Left lung (tissue), 10 donors: Measurements from ENCODE around the gene TDRD5. TPM values are rescaled to one million over a fixed set of nuclear protein-coding genes. Genes with fewer than 3 reads are reported as not detected.

ENCODE experiments used
- ATAC-seq: fragments of 200-7000 bp; cut with Tn5 transposase; one replicate; pipeline ENCODE4 v1.9.1; 2020; ENCODE audit warnings: moderate library complexity
- DNase-seq, 4 donors: peaks; one replicate each; pipeline ENCODE4 v3.0.0-alpha.2; 2013 to 2020
- H3K27ac ChIP-seq, 2 donors: fragments of 200-600 bp; sonication (generic) in 1 of 2; one replicate each; pipeline versions ENCODE4 v1.5.0 to v1.8.0; 2020 to 2021
- H3K27me3 ChIP-seq, 2 donors: fragments of 200-600 bp; sonication (generic) in 1 of 2; one replicate each; pipeline versions ENCODE4 v1.5.0 to v1.8.0; 2020 to 2021
- H3K36me3 ChIP-seq, 2 donors: fragments of 200-600 bp; sonication (generic) in 1 of 2; one replicate each; pipeline versions ENCODE4 v1.5.0 to v1.8.0; 2020 to 2021
- H3K4me1 ChIP-seq, 2 donors: fragments of 200-600 bp; one replicate each; pipeline ENCODE4 v1.8.0; 2021
- H3K4me3 ChIP-seq, 2 donors: fragments of 200-600 bp; sonication (generic) in 1 of 2; one replicate each; pipeline versions ENCODE4 v1.5.0 to v1.8.0; 2020 to 2021; ENCODE audit warnings: mild to moderate bottlenecking in 1 of 2
- H3K9me3 ChIP-seq, 2 donors: fragments of 200-600 bp; sonication (generic) in 1 of 2; one replicate each; pipeline versions ENCODE4 v1.5.0 to v1.8.0; 2020 to 2021
- CTCF ChIP-seq, 2 donors: fragments of 200-600 bp; sonication (generic) in 1 of 2; IDR thresholded peaks; one replicate each; pipeline versions ENCODE4 v1.5.0 to v1.8.0; 2021; ENCODE audit warnings: antibody characterized with exemption in 2 of 2
- intact Hi-C, 2 donors: fragments of 100-400 bp; cut with DNase I; formaldehyde crosslinking; loops; one replicate each; pipeline versions ENCODE4 v1.11.2 to v1.14.2; 2022
- polyA plus RNA-seq, 6 donors: library from polyadenylated mRNA; unstranded; fragments of 120-200 nt; gene quantifications; one replicate each; pipeline ENCODE4 v1.2.1, GENCODE V29; 2013; ENCODE audit not compliant: insufficient read length in 6 of 6
- total RNA-seq, 2 donors: library from RNA; stranded (reverse); fragmentation: NEBNext Ultra II Directional; extraction: Animal tissue kit (Norgen Biotek cat#: 25700); gene quantifications; one replicate each; pipeline ENCODE4 v1.2.1, GENCODE V29; 2021
- donor health status: DM: no; HTN: yes; CAD: no.
- donor health status: DM: no; HTN: no; CAD: no.

The TDRD5 gene
- total and polyA plus RNA-seq, 8 donors, result 0.16 to 0.61 (median 0.47) TPM

GRCh38 chr1:179576509-179576908 lies 15.1 kb upstream of the TDRD5 start:
- Histone ChIP-seq H3K4me1 (no peaks in the 10 kb centered on the region), H3K27ac (no peak overlapping the region), H3K9me3 (no peaks in the 10 kb centered on the region), H3K36me3 (no peaks in the 10 kb centered on the region), H3K27me3 (peaks cover 31 to 70% of the 10 kb centered on the region in 2 donors), H3K4me3 (no peak overlapping the region)
- DNase-seq, result no peak
- intact Hi-C loops, result no loop called here
- no peak for TF ChIP-seq CTCF (IDR thresholded peaks at IDR 0.05)
- no peak for ATAC-seq

- TF ChIP-seq CTCF (IDR thresholded peaks at IDR 0.05), result no peak
- ATAC-seq, result no peak
These were observed 7.8 kb upstream of the TDRD5 start for GRCh38 chr1:179583771-179584320.

GRCh38 chr1:179586107-179586823 lies 5.4 kb upstream of the TDRD5 start:
- no peak overlapping the region for H3K27ac ChIP-seq
- H3K9me3 ChIP-seq, result no peaks in the 10 kb centered on the region
- no peaks in the 10 kb centered on the region for H3K36me3 ChIP-seq
- no peaks in the 10 kb centered on the region for H3K4me1 ChIP-seq
- intact Hi-C loops, result no loop called here
- peak in 3 of 4 donors; percentile 59 to 81 (median 66) for DNase-seq
- peak; percentile 23 to 24 for TF ChIP-seq CTCF (IDR thresholded peaks at IDR 0.05)
- H3K4me3 ChIP-seq, result peak overlapping the region in 1 of 2 donors; percentile 32
- peaks cover 0 to 75% of the 10 kb centered on the region in 2 donors for H3K27me3 ChIP-seq
- peak; percentile 95 for ATAC-seq

More at GRCh38 chr1:179583771-179584320, 7.8 kb upstream of the TDRD5 start:
- Histone ChIP-seq H3K4me3 (no peak overlapping the region), H3K4me1 (no peaks in the 10 kb centered on the region), H3K36me3 (no peaks in the 10 kb centered on the region), H3K9me3 (no peaks in the 10 kb centered on the region), H3K27me3 (peaks cover 0 to 77% of the 10 kb centered on the region in 2 donors), H3K27ac (no peak overlapping the region)
- intact Hi-C loops, result no loop called here
- no peak for DNase-seq

- Histone ChIP-seq H3K36me3 (no peaks in the 10 kb centered on the region), H3K27ac (no peak overlapping the region), H3K4me3 (no peak overlapping the region), H3K9me3 (no peaks in the 10 kb centered on the region), H3K4me1 (no peaks in the 10 kb centered on the region), H3K27me3 (peaks cover 10 to 78% of the 10 kb centered on the region in 2 donors)
- no peak for TF ChIP-seq CTCF (IDR thresholded peaks at IDR 0.05)
- ATAC-seq, result no peak
- intact Hi-C loops, result no loop called here
- no peak for DNase-seq
These were observed 4.3 kb upstream of the TDRD5 start for GRCh38 chr1:179587336-179587735.

GRCh38 chr1:179588425-179589024 lies 3.1 kb upstream of the TDRD5 start:
- TF ChIP-seq CTCF (IDR thresholded peaks at IDR 0.05), result no peak
- ATAC-seq, result no peak

More at GRCh38 chr1:179588425-179589024, 3.1 kb upstream of the TDRD5 start:
- Histone ChIP-seq H3K4me1 (no peaks in the 10 kb centered on the region), H3K36me3 (no peaks in the 10 kb centered on the region), H3K27ac (no peak overlapping the region), H3K9me3 (no peaks in the 10 kb centered on the region), H3K4me3 (no peak overlapping the region), H3K27me3 (peaks cover 14 to 85% of the 10 kb centered on the region in 2 donors)
- no peak for DNase-seq
- intact Hi-C loops, result no loop called here
